GM08714 (cell line): Measurements from ENCODE around the gene TFAP2E.

Source experiments
- H3K4me3 ChIP-seq: fragments of 200-500 bp; sonication (Bioruptor generic); 2 replicates; pipeline ENCODE4 v1.5.1; 2014; ENCODE audit warnings: mild to moderate bottlenecking, low read length, inconsistent platforms
- ZNF274 ChIP-seq: IDR thresholded peaks from 2 replicates; pipeline ENCODE4 v1.6.1; 2012; ENCODE audit warnings: mild to moderate bottlenecking, low read depth, low read length

TFAP2E gene

DNA sequence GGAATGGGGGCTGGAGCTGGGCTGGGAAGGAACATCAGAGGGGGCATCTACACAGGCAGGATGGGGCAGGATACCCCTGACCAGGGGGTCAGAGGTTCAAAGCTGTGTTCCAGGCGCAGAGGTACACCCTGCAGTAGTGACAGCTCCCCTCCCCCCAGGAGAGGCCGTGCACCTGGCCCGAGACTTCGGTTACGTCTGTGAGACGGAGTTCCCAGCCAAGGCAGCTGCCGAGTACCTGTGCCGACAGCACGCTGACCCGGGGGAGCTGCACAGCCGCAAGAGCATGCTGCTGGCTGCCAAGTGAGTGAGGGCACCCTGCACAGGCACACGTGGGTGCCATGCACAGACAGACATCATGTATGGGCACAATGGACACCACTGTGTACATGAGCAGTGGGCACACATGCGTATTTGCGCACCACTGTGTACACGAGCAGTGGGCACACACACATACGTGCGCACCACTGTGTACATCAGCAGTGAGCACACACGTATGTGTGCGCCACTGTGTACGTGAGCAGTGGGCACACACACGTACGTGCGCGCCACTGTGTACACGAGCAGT, 17.4 kb downstream of the TFAP2E start:
- no peak overlapping the region for H3K4me3 ChIP-seq
- TF ChIP-seq ZNF274: no peak

DNA sequence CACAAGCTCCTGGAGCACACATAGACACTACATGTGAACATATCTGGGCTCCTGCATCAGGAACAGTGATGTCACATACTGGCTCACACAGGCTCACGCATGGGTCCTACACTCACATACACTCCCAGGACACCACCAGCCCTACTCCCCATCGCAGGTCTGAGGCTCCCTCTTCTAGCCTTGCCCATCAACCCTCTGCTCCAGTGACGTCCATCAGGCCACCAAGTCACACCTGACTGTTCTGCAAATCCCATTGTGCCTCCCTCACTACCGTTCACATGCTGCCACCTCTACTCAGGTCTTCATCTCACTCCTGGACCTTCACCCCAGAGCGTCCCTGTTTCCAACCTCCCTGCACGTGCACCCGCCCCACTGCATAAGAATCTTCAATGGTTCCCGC, 18.1 kb downstream of the TFAP2E start:
- TF ChIP-seq ZNF274: no peak

GRCh38 chr1:35592991-35593769, 20.1 kb downstream of the TFAP2E start:
- no peak overlapping the region for H3K4me3 ChIP-seq
- no peak for TF ChIP-seq ZNF274

More for the DNA sequence above, 18.1 kb downstream of the TFAP2E start:
- no peak overlapping the region for H3K4me3 ChIP-seq

- no peak overlapping the region for H3K4me3 ChIP-seq
- no peak for TF ChIP-seq ZNF274
Measured at GRCh38 chr1:35594005-35594760, 21.1 kb downstream of the TFAP2E start.

- TF ChIP-seq ZNF274: no peak
- H3K4me3 ChIP-seq: no peak overlapping the region
Measured at GRCh38 chr1:35595684-35596083, 22.6 kb downstream of the TFAP2E start.

GRCh38 chr1:35597870-35598269, 24.8 kb downstream of the TFAP2E start:
- no peak for TF ChIP-seq ZNF274

DNA sequence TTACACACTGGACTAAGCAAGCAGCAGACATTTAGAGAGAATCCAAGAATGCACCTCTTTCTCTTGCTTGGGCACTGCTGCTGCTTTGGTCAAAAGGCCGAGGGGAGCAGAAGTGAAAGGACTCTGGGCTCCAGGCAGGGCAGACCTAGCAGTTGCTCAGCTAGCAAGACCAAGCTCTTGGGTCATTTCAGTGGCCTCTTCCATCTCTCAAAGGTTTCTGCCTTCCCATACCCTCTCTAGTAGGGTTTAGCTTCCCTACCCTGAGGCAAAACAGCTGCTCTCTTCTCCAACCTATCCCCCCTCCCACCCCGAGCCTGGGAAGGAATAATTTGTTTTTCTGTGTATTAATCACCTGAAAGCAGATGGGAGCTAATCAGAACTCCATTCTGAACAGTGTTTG, 25.8 kb downstream of the TFAP2E start:
- no peak overlapping the region for H3K4me3 ChIP-seq
- TF ChIP-seq ZNF274: no peak

More at GRCh38 chr1:35597870-35598269, 24.8 kb downstream of the TFAP2E start:
- no peak overlapping the region for H3K4me3 ChIP-seq

DNA sequence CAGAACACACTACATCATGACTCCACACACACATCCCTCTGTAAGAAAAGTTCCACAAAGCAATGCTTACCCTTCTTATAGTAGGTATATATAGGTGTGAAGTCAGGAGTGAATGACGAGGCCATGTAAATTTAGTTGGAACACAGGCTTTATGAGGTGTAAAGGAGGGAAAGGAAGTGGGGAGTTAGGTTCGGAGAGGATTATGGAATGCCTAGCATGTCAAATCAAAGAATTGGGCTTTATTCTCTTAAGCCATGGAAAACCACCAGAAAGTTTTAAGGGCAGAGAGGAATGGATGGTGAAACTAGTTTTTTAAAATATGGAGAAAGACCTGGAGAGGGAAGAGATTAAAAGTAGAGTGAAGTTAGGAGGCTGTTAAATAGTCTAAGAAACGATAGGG, 26.3 kb downstream of the TFAP2E start:
- H3K4me3 ChIP-seq: no peak overlapping the region
- no peak for TF ChIP-seq ZNF274

GRCh38 chr1:35600593-35600992, 27.5 kb downstream of the TFAP2E start:
- no peak for TF ChIP-seq ZNF274
- H3K4me3 ChIP-seq: no peak overlapping the region

- H3K4me3 ChIP-seq: no peak overlapping the region
- no peak for TF ChIP-seq ZNF274
Measured at GRCh38 chr1:35603468-35603867, 30.4 kb downstream of the TFAP2E start.

- no peak overlapping the region for H3K4me3 ChIP-seq
- no peak for TF ChIP-seq ZNF274
Measured at GRCh38 chr1:35603941-35604340, 30.8 kb downstream of the TFAP2E start.

GRCh38 chr1:35605071-35605866, 32.2 kb downstream of the TFAP2E start:
- H3K4me3 ChIP-seq: no peak overlapping the region
- TF ChIP-seq ZNF274: no peak

GRCh38 chr1:35605867-35606182, 32.7 kb downstream of the TFAP2E start:
- no peak overlapping the region for H3K4me3 ChIP-seq
- no peak for TF ChIP-seq ZNF274

DNA sequence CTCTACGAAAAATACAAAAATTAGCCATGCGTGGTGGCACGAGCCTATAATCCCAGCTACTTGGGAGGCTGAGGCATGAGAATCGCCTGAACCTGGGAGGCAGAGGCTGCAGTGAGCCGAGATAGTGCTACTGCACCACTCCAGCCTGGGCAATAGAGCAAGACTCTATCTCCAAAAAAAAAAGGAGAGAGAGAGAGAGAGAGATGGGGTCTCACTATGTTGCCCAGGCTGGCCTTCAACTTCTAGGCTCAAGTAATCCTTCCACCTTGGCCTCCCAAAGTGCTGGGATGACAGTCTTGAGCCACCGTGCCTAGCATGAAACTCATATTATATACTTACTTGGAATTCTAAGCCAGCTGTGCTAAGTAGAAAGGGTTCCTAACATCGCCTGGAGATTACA, 38.5 kb downstream of the TFAP2E start:
- H3K4me3 ChIP-seq: no peak overlapping the region
- no peak for TF ChIP-seq ZNF274
